NCI-H2196 (cell line): Measurements from ENCODE around the gene DHRSX.
"Not testable (repeated sequence)": the region's sequence is repeated elsewhere in the genome, so short reads cannot be mapped to it uniquely, and the experiment has no call there.

Experiments
- DNase-seq: peaks from one replicate; lab custom pipeline; 2025; ENCODE audit not compliant: unreplicated experiment; lab: John Stamatoyannopoulos, UW

The DHRSX gene

DNA sequence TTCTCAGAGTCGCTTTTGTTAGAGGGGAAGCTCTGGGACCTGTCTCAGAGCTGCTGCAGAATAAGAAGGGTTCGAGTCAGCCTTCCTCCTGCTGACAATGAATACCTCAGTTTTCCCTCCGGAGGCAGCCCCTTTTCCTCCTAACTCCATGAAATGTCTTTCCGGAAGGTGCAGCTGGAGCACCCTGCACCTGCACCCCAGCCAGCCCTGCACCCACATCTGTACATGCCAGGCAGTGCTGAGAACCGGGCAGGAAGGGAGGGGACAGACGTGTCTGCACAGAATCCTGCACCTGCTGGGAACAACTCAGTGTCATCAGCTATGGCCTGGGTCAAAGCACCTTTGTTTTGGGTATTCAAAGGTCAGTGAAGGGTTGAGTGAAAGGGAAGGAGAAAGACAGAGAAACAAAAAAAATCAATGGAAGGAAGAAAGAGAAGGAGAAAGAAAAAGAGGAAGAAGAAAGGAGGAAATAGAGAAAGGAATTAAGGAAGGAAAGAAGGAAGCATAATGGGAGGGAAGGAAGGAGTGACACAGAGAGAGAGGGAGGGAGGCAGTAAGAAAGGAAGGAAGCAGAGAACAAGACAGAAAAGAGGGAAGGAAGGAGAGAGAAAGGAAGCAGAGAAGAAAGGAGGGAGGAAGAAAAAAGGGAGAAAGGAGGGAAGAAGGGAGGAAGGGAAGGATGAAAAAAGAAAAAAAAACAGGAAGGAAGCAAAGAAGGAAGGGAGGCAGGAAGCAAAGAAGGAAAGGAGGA lies 273.7 kb downstream of the DHRSX start:
- DNase-seq, result no peak

DNA sequence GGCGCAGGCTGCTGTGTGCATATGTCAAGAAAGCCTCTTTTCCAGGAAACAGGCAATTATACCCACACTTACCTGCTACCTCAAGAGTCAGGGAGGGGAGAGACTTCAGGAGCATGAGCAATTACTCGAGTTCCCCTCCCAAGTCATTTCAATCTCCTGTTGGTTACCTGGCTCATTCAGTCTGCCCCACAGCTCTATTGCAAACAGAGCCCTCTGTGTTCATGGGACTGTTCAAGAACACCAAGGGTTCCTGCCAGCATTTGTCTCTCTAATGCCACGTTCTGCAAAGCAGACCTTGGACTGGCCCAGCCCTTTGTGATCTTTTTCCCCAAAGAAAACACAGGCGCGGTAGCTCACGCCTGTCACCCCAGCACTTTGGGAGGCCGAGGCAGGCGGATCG lies 274.6 kb downstream of the DHRSX start:
- DNase-seq, result no peak

DNA sequence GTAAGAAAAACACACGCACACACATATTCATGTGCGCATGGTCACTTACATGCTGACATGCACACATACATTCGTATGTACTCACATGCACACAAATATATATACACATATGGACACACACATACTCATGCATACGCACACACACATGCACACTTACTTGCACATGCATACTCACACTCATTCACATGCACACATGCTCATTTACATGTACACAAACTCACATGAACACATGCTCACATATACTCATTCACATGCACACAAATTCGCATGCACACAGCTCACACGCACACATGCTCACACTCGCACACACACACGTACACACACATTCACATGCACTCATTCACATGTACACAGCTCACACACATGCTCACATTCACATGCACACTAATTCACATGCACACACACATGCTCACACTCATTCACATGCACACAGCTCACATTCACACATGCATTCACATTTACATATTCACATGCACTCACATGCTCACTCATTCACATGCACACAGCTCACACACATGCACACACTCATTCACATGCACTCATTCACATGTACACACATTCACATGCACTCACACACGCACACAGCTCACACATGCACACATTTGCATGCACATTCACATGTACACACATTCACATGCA lies 276.1 kb downstream of the DHRSX start:
- no peak for DNase-seq

DNA sequence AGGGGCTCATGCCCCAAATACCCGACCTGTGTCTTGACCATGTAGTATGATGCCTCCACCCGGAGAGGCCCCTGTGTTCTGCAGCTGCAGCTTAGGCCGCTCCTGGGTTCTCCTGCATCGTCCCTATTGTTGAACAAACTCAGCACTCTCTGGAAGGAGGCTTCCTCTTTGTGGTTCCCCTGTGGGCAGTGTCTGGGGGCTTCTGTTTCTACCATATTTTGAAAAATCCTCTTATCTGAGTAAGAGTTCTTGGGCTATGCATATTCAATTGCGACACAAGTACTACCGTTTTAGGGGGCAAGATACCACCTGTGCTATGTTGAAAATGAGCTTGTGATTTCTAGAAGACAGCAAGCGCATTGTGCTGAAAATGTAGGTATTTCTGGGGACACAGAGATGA lies 276.6 kb downstream of the DHRSX start:
- DNase-seq, result no peak

DNA sequence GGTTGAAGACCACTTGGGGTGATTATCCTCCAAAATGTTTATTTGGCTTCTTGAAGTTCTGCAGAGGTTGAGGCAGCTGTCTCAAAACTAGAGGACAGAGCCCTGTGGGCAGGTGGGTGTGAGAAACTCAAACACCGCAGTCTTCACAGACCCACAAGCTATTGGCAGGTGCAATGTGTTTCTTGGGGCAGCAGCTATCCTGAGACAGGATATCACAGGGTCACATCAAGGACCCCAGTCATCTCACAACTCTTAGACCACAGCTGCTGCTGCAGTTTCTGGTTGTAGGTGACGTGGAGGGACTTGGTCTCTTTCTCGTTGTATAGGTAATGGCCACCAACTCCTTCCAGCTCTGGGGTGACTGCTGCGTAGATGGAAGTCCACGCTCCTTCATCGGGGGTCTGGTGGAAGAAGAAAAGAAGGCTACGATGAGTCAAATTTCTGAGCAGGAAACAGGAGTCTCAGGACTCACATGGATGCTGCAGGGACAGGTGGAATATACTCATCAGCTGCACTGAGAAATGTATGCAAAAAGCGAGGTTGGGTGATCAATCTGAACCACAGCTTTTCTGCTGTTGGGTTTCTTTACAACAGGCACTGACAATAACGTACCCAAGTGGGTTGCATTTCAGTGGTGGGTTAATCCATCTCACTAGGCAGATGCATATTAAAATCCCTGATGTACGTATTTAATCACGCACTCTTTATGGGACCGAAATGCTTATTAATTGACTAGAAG lies 279.8 kb downstream of the DHRSX start:
- DNase-seq, result no peak

DNA sequence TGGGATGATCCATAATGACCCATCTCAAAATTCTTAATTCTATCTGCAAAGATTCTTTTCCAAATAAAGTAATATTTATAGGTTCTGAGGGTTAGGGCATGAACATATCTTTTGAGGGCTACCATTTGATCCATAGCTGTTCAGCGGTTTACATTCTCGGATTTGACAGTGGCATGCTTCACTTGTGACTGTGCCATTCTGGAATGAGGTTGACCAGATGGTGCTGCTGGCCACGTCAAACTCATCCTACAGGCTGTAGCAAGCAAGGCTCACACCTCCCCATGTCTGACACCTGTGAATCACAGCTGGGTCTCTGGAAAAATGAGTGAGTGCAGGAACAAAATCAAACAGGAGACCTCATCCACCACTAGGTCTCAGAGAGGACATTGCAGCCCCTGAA lies 280.5 kb downstream of the DHRSX start:
- no peak for DNase-seq

DNA sequence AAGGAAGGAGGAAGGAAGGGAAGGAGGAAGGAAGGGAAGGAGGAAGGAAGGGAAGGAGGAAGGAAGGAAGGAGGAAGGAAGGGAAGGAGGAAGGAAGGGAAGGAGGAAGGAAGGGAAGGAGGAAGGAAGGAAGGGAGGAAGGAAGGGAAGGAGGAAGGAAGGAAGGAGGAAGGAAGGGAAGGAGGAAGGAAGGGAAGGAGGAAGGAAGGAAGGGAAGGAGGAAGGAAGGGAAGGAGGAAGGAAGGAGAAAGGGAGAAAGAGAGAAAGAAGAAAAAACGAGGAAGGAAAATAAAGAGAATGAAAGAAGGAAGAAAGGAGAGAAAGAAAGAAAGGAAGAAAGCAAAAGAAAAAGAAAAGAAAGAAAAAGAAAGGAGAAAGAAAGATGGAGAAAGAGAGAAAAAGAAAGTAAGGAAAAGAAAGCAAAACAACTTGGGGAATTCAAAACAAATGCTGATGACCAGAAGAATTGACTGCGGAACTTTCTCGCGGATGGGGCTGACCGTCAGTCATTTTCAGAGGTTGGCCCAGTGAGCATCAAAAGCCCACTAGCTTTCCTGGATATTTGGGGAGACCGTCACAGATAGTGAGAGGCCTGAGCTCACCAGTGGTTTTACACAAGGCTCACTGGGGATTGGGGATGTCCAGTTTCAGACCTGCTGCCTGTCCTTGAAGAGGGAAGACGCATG lies 286.5 kb downstream of the DHRSX start:
- DNase-seq, result not testable (repeated sequence)

DNA sequence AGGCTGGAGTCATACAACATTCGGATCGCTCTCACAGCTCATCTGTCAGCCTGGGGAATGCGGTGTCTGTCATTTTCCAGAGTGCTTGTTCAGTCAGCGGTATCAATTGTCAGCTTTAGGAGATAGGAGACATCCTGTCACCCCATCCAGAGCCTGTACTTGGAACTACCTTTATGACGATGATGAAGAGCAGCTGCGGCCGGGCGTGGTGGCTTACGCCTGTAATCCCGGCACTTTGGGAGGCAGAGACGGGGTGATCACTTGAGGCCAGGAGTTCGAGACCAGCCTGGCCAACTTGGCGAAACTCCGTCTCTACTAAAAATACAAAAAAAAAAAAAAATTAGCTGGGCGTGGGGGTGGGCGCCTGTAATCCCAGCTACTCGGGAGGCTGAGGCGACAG lies 289.1 kb downstream of the DHRSX start:
- not testable (repeated sequence) for DNase-seq

DNA sequence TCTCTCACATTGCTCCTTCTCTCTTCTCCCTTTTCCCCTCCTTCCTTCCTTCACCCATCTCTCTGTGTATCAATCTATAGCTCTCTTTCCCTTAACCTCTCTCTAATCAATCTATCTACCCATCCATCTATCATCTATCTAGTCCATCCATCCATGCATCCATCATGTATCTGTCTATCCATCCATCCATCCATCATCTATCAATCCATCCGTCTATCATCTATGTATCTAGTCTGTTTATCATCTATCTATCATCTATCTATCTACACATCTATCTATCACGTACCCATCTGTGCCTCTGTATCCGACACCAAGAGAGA lies 307.5 kb downstream of the DHRSX start:
- no peak for DNase-seq

DNA sequence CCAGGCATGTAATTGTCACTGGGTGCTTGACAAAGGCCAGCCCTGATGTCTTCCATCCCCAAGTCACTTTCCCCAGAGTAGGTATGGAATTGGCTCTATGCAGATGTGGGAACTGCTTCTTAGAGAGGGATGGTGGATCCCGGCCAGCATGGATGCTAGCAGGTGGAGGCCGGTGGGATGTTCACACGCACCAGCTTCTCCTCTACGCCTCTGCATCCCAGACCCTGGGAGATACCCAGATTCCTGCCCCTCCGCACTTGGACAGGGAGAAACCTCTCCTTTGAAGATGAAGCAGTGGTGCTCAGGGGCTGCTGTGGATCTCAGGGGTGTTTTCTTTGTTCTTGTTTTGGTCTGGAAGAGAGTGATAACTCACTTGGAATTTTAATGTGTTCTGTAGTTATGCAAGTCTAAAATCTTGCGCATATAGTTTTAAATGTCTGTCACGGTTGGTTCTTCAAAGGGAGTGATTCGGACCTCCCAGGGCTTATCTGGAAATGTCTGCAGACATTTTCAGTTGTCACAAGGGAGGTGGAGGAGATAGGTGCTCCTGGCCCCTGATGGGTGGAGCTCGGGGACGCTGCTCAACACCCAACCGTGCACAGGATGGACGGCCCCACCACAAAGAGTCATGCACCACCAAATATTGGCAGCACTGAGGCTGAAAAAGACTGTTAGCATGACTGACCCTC lies 308.0 kb downstream of the DHRSX start:
- DNase-seq, result no peak

DNA sequence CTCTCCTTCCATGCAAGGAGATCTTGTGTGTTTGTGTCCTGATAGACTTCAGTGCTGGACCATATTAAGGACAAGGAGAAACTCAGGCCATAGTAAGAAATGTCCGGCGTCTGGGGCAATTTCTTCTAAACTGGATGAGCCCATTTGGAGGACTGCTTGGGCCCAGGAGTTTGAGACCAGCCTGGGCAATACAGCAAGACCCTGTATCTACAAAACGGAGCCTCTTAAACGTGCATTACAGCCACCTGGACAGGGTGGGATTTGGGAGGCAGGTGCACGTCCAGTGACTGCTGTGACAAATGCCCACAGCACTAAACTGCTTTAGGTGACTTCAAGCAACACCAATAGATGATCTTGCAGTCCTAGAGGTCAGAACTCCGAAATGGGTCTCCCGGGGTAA lies 311.9 kb downstream of the DHRSX start:
- no peak for DNase-seq

DNA sequence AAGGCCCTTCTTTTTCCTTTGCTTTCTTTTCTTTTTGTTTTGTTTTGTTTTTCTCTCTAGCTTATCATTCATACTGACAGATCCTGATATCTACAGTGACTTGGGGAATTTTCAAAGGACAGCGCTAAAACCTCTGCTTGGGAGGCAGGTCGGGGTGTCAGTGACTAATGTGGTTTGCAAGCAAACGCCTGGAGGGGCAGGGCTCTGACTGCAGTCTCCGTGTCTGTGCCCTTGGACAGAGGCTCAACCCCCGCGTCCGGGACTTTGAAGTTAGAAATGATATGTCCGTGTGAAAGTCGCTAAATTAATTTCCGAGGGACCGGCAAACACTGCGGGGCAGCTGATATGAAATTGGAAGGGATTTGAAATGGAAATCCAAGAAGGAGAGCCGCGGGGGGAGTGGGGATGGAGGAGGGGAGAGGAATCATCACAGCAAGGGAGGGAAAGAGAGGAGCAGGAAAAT lies 312.4 kb downstream of the DHRSX start:
- DNase-seq, result no peak

DNA sequence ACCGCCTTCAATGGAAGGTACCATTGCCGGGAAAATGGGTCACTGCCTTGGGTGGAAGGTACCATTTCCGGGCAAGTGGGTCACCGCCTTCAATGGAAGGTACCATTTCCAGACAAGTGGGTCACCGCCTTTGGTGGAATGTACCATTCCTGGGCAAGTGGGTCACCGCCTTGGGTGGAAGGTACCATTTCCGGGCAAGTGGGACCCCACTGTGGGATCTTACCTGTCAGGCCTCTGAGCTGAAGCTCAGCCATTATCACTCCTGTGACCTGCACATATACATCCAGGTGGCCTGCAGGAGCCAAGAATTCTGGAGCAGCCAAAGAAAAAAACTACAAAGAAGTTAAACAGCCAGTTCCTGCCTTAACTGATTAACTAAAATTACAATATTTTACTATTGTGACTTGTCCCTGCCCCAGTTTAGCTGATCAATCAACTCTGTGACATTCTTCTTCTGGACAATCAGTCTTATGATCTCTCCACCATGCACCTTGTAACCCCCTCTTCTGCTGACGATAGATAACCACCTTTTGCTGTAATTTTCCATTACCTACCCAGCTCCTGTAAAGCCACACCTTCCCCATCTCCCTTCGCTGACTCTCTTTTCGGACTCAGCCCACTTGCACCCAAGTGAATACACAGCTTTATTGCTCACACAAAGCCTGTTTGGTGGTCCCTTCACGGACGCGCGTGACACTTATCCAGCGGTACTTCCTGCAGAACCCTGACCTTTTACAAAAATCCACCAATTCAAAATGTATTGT lies 313.2 kb downstream of the DHRSX start:
- DNase-seq, result no peak

DNA sequence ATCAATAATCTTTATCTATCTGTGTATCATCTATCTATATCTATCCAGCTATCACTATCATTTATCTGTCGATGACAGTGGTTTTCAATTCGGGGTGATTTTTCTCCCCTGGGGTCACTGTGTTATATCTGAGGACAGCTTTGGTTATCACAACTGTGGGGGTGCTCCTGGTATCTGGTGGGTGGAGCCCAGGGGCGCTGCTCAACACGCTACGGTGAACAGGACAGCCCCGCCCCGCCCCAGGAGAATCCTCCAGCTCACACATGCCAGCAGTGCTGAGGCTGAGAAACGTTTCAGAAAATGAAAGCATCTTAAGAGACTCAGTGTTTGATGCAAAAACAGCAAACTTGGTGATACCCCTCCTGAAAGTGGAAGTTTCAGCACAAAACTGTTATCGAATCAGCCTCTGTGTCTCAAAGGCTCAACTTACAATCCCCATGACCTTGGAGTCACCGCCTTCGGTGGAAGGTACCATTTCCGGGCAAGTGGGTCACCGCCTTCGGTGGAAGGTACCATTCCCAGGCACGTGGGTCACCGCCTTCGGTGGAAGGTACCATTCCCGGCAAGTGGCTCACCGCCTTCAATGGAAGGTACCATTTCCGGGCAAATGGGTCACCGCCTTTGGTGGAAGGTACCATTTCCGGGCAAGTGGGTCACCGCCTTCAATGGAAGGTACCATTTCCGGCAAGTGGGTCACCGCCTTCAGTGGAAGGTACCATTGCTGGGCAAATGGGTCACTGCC lies 315.3 kb downstream of the DHRSX start:
- DNase-seq, result no peak

DNA sequence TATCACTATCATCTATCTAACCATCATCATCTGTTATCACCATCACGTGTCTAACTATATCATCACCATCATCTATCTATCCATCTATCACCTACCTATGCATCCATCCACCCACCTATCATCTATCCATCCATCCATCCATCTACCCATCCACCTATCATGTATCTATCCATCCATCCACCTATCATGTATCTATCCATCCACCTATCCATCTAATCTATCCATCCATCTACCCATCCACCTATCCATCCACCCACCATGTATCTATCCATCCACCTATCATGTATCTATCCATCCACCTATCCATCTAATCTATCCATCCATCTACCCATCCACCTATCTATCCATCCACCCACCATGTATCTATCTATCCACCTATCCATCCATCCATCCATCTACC lies 316.7 kb downstream of the DHRSX start:
- no peak for DNase-seq

DNA sequence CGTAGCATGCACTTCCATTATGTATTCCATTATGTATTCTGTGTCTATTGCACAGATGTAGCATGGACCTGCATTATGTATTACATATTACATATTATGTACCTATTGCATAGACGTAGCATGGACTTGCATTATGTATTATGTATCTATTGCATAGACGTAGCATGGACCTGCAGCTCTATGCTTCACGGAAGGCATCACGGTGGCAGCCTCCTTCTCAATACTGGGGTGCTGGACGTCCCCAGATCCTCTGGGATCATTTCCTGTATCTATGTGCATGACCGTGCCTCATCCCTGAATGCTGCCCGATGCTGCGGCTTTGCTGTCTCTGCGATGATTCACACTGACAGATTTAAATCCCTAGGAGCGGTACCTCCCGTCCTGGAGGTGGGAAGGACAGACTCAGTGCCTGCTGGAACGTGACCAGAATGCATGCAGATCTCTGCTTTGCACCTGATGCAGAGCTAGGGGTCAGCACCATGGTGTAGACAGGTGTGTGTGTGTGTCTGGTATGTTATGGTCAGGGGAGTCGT lies 317.5 kb downstream of the DHRSX start:
- DNase-seq, result no peak

DNA sequence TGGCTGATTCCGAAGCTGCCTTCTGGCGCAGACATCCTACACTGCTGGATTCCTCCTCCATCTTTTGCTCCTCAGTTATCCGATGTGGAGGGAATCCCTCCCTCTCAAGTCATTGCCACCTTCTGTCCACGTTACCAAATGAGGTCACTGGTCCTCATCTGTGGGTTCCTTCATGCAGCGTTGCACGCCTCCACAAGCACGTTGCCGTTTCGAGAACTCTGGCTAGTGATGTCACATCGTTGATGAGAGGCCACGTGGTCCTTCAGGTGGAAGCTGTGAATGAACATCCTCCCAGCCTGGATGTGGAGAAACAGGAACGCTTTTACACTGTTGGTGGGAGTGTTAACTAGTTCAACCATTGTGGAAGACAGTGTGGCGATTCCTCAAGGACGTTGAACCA lies 323.2 kb downstream of the DHRSX start:
- DNase-seq, result no peak

DNA sequence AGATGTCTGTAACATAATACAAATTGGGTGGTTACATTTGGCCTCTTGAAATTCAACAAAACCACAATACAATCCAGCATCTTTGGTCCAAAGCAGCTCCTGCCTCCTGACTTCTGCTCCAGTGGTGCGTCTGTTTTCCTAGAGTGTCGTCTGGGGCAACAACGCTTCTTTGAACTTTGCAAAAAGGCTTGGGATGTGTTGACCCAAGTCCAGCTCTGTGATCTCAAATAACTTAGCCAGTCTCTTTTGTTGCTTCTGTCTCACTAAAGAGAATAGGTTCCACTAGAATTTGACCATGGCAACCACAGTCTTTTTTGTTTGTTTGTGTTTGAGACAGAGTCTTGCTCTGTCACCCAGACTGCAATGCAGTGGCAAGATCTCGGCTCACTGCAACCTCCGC lies 324.0 kb downstream of the DHRSX start:
- peak; percentile 16 for DNase-seq

DNA sequence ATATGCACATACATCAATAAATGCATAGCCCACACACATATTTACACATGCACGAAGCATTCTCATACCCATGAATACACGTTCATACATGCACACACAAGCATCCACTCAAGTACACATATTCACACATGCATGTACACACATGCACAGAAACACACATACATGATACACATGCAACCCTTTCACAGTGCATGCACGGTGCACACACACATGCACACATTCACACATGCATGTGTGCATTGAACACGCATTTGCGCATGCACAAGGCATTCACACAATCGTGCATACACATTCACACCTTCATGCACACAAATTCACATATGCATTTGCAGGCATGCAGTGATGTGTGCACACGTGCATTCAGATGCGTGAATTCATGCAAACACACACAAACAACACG lies 324.5 kb downstream of the DHRSX start:
- DNase-seq, result no peak
